ENCODE results near the gene MYRIP.

Gene MYRIP

DNA sequence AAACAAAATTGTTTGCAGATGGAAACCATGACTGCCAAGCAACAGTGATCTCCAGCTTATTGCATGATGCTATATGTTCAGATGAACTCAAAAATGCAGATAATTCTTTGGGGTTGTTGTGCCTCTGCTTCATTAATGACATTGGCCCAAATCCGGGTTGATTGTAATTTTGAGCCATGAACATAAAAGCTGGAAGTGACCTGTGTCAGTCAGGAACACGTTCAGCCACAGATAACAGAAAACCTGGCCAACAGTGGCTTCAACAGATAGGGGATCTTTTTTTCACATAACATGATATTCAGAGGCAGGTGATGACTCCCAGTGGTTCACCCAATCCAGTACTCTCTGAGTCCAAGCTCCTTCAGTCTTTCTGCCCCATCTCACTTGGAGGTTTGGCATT, 423.2 kb downstream of the MYRIP start:
- TF ChIP-seq ZFP30 (CRISPR knock-in tag; IDR thresholded peaks at IDR 0.05), result no peak
- TF ChIP-seq, protein P1, sequence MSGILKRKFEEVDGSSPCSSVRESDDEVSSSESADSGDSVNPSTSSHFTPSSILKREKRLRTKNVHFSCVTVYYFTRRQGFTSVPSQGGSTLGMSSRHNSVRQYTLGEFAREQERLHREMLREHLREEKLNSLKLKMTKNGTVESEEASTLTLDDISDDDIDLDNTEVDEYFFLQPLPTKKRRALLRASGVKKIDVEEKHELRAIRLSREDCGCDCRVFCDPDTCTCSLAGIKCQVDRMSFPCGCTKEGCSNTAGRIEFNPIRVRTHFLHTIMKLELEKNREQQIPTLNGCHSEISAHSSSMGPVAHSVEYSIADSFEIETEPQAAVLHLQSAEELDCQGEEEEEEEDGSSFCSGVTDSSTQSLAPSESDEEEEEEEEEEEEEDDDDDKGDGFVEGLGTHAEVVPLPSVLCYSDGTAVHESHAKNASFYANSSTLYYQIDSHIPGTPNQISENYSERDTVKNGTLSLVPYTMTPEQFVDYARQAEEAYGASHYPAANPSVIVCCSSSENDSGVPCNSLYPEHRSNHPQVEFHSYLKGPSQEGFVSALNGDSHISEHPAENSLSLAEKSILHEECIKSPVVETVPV (CRISPR knock-in tag; IDR thresholded peaks at IDR 0.05), result no peak
- TF ChIP-seq, protein P2, sequence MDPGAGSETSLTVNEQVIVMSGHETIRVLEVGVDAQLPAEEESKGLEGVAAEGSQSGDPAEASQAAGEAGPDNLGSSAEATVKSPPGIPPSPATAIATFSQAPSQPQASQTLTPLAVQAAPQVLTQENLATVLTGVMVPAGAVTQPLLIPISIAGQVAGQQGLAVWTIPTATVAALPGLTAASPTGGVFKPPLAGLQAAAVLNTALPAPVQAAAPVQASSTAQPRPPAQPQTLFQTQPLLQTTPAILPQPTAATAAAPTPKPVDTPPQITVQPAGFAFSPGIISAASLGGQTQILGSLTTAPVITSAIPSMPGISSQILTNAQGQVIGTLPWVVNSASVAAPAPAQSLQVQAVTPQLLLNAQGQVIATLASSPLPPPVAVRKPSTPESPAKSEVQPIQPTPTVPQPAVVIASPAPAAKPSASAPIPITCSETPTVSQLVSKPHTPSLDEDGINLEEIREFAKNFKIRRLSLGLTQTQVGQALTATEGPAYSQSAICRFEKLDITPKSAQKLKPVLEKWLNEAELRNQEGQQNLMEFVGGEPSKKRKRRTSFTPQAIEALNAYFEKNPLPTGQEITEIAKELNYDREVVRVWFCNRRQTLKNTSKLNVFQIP (CRISPR knock-in tag; IDR thresholded peaks at IDR 0.05; ENCODE audit: borderline replicate concordance, low read depth), result no peak
- no peak for TF ChIP-seq TOX (CRISPR knock-in tag; IDR thresholded peaks at IDR 0.05; ENCODE audit: borderline replicate concordance)
- TF ChIP-seq CSDC2 (CRISPR knock-in tag; IDR thresholded peaks at IDR 0.05), result no peak
- no peak for TF ChIP-seq ZNF8 (CRISPR knock-in tag; IDR thresholded peaks at IDR 0.05)
- TF ChIP-seq RARB (CRISPR knock-in tag; IDR thresholded peaks at IDR 0.05), result no peak
- TF ChIP-seq, protein P3, sequence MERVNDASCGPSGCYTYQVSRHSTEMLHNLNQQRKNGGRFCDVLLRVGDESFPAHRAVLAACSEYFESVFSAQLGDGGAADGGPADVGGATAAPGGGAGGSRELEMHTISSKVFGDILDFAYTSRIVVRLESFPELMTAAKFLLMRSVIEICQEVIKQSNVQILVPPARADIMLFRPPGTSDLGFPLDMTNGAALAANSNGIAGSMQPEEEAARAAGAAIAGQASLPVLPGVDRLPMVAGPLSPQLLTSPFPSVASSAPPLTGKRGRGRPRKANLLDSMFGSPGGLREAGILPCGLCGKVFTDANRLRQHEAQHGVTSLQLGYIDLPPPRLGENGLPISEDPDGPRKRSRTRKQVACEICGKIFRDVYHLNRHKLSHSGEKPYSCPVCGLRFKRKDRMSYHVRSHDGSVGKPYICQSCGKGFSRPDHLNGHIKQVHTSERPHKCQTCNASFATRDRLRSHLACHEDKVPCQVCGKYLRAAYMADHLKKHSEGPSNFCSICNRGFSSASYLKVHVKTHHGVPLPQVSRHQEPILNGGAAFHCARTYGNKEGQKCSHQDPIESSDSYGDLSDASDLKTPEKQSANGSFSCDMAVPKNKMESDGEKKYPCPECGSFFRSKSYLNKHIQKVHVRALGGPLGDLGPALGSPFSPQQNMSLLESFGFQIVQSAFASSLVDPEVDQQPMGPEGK (CRISPR knock-in tag; IDR thresholded peaks at IDR 0.05; ENCODE audit: borderline replicate concordance), result no peak
- TF ChIP-seq PPARA (CRISPR knock-in tag; IDR thresholded peaks at IDR 0.05; ENCODE audit: borderline replicate concordance), result no peak
- no peak for TF ChIP-seq OSR1 (CRISPR knock-in tag; IDR thresholded peaks at IDR 0.05)
- TF ChIP-seq, protein P4, sequence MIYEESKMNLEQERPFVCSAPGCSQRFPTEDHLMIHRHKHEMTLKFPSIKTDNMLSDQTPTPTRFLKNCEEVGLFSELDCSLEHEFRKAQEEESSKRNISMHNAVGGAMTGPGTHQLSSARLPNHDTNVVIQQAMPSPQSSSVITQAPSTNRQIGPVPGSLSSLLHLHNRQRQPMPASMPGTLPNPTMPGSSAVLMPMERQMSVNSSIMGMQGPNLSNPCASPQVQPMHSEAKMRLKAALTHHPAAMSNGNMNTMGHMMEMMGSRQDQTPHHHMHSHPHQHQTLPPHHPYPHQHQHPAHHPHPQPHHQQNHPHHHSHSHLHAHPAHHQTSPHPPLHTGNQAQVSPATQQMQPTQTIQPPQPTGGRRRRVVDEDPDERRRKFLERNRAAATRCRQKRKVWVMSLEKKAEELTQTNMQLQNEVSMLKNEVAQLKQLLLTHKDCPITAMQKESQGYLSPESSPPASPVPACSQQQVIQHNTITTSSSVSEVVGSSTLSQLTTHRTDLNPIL (CRISPR knock-in tag; IDR thresholded peaks at IDR 0.05; ENCODE audit: low read depth), result no peak
- no peak for ATAC-seq

DNA sequence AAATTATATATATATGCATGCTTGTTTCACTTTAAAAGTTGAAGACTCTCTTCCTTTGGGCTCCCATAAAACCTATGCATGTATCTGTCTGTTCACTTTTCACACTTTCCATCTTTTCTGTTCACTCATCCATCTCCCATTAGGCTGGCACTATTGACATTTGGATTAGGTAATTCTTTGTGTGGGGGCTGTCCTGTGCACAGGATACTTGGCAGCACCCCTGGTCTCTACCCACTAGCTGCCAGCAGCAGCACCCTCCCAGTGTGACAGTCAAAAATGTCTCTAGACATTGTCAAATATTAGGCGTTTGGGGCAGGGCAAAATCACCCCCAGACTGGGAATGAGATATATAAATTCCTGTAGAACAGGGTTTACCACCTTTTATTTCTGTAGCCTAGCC, 427.8 kb downstream of the MYRIP start:
- ATAC-seq, result no peak
- no peak for TF ChIP-seq ISL1 (CRISPR knock-in tag; IDR thresholded peaks at IDR 0.05)
- TF ChIP-seq SNAI2 (CRISPR knock-in tag; IDR thresholded peaks at IDR 0.05), result no peak
- no peak for TF ChIP-seq TCF4 (CRISPR knock-in tag; IDR thresholded peaks at IDR 0.05; ENCODE audit: borderline replicate concordance)
- TF ChIP-seq ZNF8 (CRISPR knock-in tag; IDR thresholded peaks at IDR 0.05), result no peak
- TF ChIP-seq, protein P3 (CRISPR knock-in tag; IDR thresholded peaks at IDR 0.05; ENCODE audit: borderline replicate concordance), result no peak
- TF ChIP-seq, protein P2 (CRISPR knock-in tag; IDR thresholded peaks at IDR 0.05; ENCODE audit: borderline replicate concordance, low read depth), result no peak
- TF ChIP-seq, protein P4 (CRISPR knock-in tag; IDR thresholded peaks at IDR 0.05; ENCODE audit: low read depth), result no peak
- no peak for TF ChIP-seq ESRRG (CRISPR knock-in tag; IDR thresholded peaks at IDR 0.05)
- no peak for TF ChIP-seq ZNF565 (CRISPR knock-in tag; conservative IDR thresholded peaks at IDR 0.05; ENCODE audit: low read depth)
- TF ChIP-seq ARNTL (CRISPR knock-in tag; IDR thresholded peaks at IDR 0.05; ENCODE audit: borderline replicate concordance, low read depth), result no peak
- no peak for TF ChIP-seq TOX (CRISPR knock-in tag; IDR thresholded peaks at IDR 0.05; ENCODE audit: borderline replicate concordance)
- no peak for TF ChIP-seq OSR1 (CRISPR knock-in tag; IDR thresholded peaks at IDR 0.05)
- TF ChIP-seq ZC3H10 (CRISPR knock-in tag; IDR thresholded peaks at IDR 0.05), result no peak
- TF ChIP-seq CSDC2 (CRISPR knock-in tag; IDR thresholded peaks at IDR 0.05), result no peak
- no peak for TF ChIP-seq RARB (CRISPR knock-in tag; IDR thresholded peaks at IDR 0.05)
- no peak for TF ChIP-seq BACH2 (CRISPR knock-in tag; IDR thresholded peaks at IDR 0.05; ENCODE audit: borderline replicate concordance)
